GM12874 (cell line): Measurements from ENCODE around the gene CACUL1.

Source experiments
- TF ChIP-seq, protein P1 (sequence below): IDR thresholded peaks from 2 replicates; pipeline ENCODE4 v1.5.1; 2011; ENCODE audit warnings: low read depth, mild to moderate bottlenecking, control low read depth, low read length, moderate library complexity; ENCODE audit not compliant: insufficient read depth

Gene CACUL1

GRCh38 chr10:118792526-118792925, 37.8 kb upstream of the CACUL1 start:
- TF ChIP-seq, protein P1, sequence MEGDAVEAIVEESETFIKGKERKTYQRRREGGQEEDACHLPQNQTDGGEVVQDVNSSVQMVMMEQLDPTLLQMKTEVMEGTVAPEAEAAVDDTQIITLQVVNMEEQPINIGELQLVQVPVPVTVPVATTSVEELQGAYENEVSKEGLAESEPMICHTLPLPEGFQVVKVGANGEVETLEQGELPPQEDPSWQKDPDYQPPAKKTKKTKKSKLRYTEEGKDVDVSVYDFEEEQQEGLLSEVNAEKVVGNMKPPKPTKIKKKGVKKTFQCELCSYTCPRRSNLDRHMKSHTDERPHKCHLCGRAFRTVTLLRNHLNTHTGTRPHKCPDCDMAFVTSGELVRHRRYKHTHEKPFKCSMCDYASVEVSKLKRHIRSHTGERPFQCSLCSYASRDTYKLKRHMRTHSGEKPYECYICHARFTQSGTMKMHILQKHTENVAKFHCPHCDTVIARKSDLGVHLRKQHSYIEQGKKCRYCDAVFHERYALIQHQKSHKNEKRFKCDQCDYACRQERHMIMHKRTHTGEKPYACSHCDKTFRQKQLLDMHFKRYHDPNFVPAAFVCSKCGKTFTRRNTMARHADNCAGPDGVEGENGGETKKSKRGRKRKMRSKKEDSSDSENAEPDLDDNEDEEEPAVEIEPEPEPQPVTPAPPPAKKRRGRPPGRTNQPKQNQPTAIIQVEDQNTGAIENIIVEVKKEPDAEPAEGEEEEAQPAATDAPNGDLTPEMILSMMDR = no peak

DNA sequence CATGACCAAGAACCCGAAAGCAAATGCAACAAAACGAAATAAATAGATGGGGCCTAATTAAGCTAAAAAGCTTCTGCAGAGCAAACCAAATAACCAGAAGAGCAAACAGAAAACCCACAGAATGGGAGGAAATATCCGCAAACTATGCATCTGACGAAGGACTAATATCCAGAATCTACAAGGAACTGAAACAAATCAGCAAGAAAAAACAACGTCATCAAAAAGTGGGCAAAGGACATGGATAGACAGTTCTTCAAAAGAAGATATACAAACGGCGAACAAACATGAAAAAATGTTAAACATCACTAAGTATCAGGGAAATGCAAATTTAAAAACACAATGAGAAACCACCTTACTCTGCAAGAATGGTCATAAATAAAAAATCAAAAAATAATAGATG, 35.3 kb upstream of the CACUL1 start:
- TF ChIP-seq, protein P1 = no peak

- TF ChIP-seq, protein P1 = no peak
These were observed 30.8 kb upstream of the CACUL1 start for GRCh38 chr10:118785551-118785950.

DNA sequence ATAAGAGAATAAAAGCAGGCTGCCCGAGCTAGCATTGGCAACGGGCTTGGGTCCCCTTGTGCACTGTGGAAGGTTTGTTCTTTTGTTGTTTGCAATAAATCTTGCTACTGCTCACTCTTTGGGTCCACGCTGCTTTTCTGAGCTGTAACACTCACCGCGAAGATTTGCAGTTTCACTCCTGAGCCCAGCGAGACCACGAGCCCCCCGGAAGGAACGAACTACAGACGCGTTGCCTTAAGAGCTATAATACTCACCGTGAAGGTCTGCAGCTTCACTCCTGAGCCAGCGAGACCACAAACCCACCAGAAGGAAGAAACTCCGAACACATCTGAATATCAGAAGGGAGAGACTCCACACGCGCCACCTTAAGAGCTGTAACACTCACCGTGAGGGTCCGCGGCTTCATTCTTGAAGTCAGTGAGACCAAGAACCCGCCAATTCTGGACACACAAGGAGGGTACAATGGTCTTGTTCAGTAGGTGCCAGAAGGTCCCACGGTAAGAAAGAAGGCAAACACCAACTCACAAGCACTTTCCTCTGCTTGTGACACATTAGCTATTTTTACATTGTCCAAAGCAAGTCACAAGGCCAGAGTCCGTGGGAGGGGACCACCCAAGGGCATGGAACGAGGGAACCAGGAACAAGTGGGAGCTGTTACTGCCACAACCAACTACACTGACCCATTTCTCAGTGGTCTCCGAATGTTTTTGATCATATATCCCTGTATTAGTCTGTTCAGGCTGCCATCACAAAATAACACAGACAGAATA, 29.2 kb upstream of the CACUL1 start:
- TF ChIP-seq, protein P1 = no peak

- TF ChIP-seq, protein P1 = no peak
These were observed 26.8 kb upstream of the CACUL1 start for GRCh38 chr10:118781541-118781940.

GRCh38 chr10:118778727-118779126, 24.0 kb upstream of the CACUL1 start:
- TF ChIP-seq, protein P1 = no peak

DNA sequence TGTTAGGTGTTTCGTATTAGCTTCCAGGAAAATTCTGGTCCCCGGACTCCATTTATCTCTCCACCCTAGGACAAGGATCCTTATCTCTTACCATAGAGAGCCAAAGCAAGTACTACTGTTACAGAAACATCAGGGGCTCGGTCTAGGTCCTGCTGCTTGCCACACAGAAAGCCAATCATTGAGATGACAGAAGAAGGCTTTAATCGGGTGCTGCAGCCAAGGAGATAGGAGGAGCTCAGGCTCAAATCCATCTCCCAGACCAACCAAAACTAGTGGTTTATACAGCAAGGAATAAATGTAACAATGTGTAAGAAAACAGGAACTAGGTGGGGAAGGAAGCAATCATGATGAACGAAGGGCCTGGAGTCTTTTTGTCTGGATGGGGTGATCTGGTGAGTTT, 22.2 kb upstream of the CACUL1 start:
- TF ChIP-seq, protein P1 = no peak
